ENCODE measurements around the gene HCFC1.

DNA sequence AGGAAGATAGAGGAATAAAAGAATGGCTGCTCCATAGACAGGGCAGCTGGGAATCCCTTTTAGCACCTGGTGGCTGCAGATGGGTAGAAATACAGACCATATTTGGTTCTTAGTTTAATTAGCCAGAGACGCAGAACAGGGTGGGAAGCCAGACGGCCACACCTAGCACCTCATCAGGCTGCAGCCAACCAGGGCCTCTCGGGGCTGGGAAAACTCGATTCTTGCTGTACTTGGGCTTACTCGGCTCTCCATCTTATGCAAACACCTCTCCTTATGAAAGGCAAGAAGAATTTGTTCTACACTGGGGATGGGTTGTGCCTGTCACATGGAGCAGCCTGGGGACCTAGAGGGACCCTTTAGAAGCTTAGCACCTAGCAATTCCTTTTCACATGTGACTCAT, 28.4 kb upstream of the HCFC1 start:
- TF ChIP-seq CTCF (IDR thresholded peaks at IDR 0.05; ENCODE audit: poor library complexity) = no peak
- TF ChIP-seq EZH2 (IDR thresholded peaks at IDR 0.05; ENCODE audit: borderline replicate concordance) = no peak

Measured in hepatocyte (in vitro differentiated cells).